ENCODE data around the gene NEK11.
"Not testable (repeated sequence)": the region's sequence is repeated elsewhere in the genome, so short reads cannot be mapped to it uniquely, and the experiment has no call there.

NEK11 gene

DNA sequence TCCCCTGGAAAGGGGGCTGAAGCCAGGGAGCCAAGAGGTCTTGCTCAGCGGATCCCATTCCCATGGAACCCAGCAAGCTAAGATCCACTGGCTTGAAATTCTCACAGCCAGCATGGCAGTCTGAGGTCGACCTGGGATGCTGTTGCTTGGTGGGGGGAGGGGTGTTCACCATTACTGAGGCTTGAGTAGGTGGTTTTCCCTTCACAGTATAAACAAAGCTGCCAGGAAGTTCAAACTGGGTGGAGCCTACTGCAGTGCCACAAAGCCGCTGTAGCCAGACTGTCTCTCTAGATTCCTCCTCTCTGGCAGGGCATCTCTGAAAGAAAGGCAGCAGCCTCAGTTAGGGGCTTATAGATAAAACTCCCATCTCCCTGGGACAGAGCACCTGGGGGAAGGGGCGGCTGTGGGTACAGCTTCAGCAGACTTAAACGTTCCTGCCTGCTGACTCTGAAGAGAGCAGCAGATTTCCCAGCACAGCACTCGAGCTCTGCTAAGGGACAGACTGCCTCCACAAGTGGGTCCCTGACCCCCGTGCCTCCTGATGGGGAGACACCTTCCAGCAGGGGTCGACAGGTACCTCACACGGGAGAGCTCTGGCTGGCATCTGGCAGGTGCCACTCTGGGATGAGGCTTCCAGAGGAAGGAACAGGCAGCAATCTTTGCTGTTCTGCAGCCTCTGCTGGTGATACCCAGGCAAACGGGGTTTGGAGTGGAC lies 15.8 kb downstream of the NEK11 start:
- not testable (repeated sequence) for DNase-seq (ENCODE audit: low spot score)

DNA sequence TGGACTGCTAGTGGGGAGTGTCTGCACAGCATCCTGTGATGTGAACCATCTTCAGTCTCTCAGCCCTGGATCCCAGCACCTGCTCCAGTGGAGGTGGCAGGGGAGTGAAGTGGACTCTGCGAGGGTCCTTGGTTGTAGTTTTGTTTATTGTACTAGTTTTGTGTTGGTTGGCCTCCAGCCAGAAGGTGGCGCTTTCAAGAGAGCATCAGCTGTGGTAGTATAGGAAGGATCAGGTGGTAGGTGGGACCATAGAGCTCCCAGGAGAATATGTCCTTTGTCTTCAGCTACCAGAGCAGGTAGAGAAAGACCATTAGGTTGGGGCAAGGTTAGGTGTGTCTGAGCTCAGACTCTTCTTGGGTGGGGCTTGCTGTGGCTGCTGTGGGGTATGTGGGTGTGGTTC lies 20.9 kb downstream of the NEK11 start:
- DNase-seq (ENCODE audit: low spot score): no peak

GRCh38 chr3:131048030-131048429 lies 21.4 kb downstream of the NEK11 start:
- no peak for DNase-seq (ENCODE audit: low spot score)

- DNase-seq (ENCODE audit: low spot score): no peak
These were observed 23.3 kb downstream of the NEK11 start for GRCh38 chr3:131050001-131050400.

DNA sequence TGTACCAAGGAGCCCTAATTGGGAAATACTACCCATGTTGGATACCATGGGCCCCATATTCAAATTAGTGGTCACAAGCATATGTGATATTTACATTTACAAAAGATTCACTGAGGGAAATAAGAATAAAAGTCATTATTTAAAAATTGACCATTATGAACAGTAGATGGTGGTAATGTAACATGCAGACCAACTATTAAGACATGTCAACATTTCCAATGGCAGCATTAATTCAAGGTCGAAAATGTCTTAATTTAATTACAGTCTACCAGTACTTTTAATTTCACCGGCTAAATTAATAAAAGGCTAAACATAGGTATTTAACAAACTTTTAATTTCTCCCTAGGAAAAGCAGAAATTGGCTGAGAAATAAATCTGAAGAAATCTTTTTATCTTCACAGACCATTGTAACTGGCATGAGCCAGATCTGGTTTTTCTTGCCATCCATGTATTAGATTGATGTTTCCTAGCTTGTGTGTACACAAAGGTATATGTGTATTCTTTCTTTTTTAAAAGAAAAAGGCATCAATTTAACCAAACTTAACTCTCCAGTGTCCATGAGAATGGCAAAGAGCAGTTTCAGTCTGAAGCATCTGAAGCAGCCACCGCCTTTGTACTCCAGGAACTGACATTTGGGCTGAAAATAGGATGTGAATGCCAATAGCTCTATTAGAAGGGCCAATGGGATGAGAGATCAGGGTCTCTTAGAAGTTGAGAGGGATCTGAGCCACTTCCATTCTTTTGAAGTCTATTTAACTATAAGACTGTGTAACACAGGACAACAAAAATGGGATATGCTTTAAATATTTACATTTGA lies 26.6 kb downstream of the NEK11 start:
- DNase-seq (ENCODE audit: low spot score): peak; percentile 24

GRCh38 chr3:131067983-131068382 lies 41.3 kb downstream of the NEK11 start:
- DNase-seq (ENCODE audit: low spot score): no peak

GRCh38 chr3:131072099-131072559 lies 45.5 kb downstream of the NEK11 start:
- peak; percentile 8 for DNase-seq (ENCODE audit: low spot score)

- peak; percentile 21 for DNase-seq (ENCODE audit: low spot score)
These were observed 46.2 kb downstream of the NEK11 start for GRCh38 chr3:131072845-131073244.

- DNase-seq (ENCODE audit: low spot score): no peak
These were observed 49.1 kb downstream of the NEK11 start for GRCh38 chr3:131075632-131076328.

DNA sequence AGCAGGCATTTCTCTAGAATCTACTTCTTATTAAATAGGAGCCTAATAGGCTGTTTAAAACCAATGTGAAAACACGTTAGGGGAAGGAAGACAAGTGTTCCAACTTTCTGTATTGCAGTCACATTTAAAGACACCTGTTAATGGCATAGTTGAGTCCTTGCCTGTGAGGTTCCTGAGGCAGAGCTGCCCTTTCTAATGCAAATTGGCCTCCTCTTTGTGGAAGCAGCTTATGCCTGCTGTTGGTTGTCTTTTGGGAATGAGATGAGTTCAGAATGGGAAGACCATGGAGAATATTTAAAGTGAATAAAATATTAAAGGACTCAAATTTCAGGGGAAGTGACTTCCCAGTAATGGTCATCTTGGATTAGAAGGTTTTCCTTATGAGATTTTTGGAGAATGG lies 51.2 kb downstream of the NEK11 start:
- DNase-seq (ENCODE audit: low spot score): no peak

- DNase-seq (ENCODE audit: low spot score): no peak
These were observed 52.4 kb downstream of the NEK11 start for GRCh38 chr3:131079086-131079485.

DNA sequence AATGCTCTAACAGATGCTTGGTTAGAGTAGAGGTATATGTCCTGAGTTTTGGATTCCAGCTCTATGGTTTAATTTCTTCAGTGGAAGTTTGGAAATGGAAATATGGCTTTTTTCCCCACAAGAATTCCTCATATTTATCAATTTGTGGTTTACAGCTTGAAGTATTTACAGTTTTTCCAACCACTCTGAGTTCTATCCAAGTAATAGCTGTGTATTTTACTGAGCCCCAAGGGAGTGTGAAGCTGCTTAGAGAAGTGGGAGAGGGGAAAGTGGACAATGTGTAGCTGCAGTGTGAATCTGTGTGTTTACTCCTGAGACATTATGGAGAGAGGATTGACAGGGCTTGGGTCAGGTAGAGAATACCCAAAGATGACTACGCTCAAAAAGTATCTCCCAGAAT lies 54.5 kb downstream of the NEK11 start:
- DNase-seq (ENCODE audit: low spot score): no peak

DNA sequence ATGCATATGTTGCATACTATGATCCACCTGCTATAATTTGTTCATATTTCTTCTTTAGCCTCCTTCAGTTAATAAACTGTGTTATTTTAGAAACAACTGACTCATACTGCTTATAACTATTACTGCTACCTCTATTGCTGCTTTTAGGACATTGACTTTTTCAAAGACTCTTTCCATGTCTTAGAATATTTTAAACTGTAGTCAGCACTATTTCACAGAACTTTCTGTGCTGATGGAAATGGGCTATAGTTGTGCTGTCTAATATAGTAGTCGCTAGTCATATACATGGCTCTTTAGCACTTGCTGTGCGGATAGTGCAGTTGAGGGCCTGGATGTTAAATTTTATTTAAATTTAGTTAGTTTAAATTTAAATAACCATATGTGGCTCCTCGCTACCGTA lies 55.6 kb downstream of the NEK11 start:
- DNase-seq (ENCODE audit: low spot score): no peak

DNA sequence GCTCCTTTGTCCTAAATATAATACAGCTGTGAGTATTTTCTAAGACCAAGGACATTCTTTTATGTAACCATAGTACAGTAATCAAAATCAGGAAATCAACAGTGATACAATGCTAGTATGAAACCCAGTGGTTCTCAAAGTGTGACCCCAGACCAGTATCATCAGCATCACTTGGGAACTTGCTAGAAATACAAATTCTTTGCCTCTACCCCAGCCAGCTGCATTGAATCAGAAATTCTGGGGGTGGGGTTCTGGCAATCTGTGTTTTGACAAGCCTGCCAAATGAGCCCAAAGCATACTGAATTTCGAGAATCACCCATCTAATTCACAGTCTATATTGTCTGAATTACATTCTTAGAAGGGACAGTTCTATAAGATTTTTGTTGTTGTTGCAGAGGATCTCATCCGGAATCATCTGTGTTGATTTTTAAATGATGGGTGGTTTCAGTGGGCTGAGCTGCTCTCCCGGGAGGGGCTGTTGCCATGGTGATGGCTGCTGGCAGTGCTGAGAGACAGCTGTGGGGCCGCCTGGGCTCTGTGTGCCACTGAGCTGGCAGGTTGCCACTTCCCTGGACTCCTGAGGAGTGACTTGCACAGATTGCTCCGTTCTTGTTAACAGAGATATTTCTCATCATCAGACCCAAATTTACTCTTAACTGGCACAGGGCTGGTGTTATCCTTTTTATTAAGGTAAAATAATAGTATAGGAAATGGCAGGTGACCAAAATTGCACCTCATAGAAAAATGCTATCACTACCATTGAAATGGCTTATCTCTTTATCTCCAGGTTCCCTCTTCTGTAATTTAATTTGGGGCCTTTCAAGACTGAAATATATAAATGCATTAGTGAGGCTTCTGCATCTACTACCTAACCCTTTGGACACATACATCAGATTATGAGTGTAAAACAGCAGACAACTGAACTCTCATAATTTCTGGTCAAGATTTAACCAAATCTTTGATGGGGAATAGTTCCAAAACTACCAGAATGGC lies 56.5 kb downstream of the NEK11 start:
- DNase-seq (ENCODE audit: low spot score): no peak

- DNase-seq (ENCODE audit: low spot score): no peak
These were observed 65.1 kb downstream of the NEK11 start for GRCh38 chr3:131091768-131092167.

GRCh38 chr3:131107637-131108433 lies 81.2 kb downstream of the NEK11 start:
- peak; percentile 13 for DNase-seq (ENCODE audit: low spot score)

- DNase-seq (ENCODE audit: low spot score): no peak
These were observed 82.5 kb downstream of the NEK11 start for GRCh38 chr3:131109156-131109555.

DNA sequence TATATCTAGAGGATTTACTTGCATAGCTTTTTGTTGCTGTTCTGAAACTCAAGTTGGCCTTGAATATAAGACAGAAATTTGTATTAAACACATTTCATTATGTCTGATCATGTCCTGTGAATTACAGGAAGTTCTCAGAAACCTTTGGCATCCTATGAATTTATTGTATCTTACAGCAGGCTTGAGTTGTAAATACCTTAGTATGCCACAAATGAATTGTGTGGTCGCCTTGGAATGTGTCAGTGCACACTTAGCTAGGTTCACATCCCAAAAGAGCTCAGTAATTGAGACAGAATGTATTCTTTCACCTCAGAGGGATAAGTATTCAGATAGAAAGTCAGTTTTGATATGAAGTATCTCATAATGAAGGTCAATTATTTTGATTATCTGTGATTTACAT lies 83.4 kb downstream of the NEK11 start:
- DNase-seq (ENCODE audit: low spot score): peak; percentile 46

- no peak for DNase-seq (ENCODE audit: low spot score)
These were observed 87.6 kb downstream of the NEK11 start for GRCh38 chr3:131114256-131114655.

- DNase-seq (ENCODE audit: low spot score): no peak
These were observed 99.0 kb downstream of the NEK11 start for GRCh38 chr3:131125684-131126083.

DNA sequence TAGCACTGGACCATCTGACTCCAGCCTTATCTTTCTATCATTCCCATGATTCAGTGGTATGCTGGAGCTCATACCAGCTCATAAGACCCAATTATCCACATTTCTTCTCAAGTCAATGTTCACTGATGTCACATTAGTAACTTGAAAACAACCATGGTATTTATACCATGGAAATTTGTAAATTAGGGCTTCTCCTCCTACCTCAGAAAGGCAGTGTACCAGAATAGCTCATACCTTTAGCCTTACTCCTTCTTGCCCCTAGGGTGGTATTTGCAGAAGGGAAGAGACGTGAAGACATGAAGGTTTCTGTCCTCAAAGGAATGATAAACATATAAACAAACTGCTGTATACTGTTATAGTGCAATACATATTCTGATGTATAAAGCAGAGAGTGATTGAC lies 114.2 kb downstream of the NEK11 start:
- no peak for DNase-seq (ENCODE audit: low spot score)

All from kidney capillary endothelial cell (primary cell).